HG03108 (cell line): Measurements from ENCODE around the gene CGB2.
A peak's percentile ranks its signal among the peaks of the same experiment; 100 is the strongest.
"Not testable (repeated sequence)": the region's sequence is repeated elsewhere in the genome, so short reads cannot be mapped to it uniquely, and the experiment has no call there.

Experiments used
- ATAC-seq: cut with Tn5 transposase; IDR thresholded peaks from one replicate; pipeline ENCODE4 v1.9.1; 2021; ENCODE audit warnings: moderate library complexity; ENCODE audit not compliant: unreplicated experiment

CGB2 gene

DNA sequence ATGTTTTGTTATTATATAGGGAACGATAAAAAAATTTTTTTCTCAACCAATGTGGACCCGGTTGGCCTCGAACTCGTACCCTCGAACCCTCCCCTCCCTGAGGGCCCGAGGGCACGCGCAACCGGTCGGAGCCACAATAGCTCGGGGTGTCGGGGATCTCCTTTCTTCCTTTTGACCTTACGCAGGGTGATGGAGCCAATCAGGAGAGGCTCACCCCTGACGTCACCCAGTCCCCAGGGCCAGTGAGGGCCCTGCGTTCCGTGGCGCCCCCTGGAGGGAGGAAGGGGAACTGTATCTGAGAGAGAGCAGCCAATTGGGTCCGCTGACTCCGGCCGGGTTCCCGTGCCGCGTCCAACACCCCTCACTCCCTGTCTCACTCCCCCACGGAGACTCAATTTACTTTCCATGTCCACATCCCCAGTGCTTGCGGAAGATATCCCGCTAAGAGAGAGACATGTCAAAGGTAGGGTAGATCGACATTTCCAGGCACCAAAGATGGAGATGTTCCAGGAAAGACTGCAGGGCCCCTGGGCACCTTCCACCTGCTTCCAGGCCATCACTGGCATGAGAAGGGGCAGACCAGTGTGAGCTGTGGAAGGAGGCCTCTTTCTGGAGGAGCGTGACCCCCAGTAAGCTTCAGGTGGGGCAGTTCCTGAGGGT lies at the start of gene CGB2:
TSS of gene CGB2 (plus strand) at position 249 of the 660 bp plus-strand sequence. CDS start at position 455, 206 bp downstream.
- not testable (repeated sequence) for ATAC-seq

DNA sequence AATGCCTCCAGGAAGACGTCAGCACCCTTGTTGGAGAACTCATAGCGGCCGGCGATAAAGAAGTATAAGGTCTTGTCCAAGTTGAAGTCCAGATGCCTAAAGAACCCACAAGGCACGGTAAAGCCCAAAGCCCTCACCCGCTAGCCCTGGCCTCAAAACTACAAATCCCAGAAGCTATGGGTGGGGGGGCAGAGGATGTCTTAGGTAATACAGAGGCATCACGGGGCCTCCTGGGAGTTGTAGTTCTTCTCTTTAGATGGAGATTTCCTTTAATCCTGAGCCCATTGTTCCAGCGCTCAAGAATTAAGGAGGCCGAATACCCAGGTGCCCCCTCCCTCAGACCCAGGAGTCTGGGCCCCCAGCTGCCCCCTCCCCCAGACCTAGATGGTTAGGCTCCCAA lies 49.4 kb upstream of the CGB2 start:
- ATAC-seq, result no peak

DNA sequence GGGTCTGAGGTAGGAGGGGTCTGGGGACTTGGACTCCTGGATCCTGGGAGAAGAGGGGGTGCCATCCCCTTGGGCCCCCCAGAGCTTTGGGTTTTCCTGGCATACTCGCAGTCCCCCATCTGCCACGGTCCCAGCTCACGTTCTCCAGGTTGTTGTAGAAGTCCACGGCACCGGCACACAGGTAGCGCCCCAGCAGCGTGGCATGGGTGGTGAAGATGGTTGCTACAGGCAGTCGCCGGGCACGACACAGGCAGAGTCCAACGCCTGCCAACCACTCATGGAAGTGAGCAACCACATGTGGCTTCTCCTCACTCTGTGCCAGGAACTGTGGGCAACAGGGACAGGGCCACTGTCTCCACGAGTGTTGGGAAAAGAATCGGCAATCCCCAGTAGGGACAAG lies 46.0 kb upstream of the CGB2 start:
- no peak for ATAC-seq

DNA sequence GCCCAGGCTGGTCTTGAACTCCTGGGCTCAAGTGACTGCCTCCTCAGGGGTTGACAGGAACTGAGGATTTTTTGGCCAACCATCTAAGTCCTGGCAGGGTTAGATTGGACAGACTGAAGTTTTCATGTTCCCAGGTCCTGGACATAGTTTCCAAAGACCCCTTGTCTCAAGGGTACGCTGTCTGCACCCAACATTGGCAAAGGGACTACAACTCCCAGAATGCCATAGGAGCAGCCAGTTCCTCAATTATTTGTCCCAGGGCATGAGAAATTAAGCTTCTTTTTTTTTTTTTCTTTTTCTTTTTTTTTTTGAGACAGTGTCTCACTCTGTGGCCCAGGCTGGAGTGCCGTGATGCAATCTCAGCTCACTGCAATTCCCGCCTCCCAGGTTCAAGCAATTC lies 45.5 kb upstream of the CGB2 start:
- no peak for ATAC-seq

DNA sequence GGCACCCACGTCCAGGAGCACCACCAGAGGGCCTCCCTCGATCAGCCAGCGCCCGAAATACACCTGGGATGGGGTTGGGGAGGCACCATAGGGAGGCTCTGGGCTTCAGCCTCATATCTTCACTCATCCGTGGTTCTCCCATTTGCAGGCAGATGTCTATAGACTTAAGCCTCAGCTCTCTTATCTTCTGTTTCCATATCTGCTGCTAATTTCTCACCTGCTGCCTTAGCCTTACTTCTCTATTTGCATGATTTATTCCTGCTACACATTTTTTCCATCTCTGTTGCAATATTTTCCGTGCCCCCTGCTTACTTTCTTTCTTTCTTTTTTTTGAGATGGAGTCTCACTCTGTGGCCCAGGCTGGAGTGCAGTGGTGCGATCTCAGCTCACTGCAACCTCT lies 44.4 kb upstream of the CGB2 start:
- no peak for ATAC-seq

DNA sequence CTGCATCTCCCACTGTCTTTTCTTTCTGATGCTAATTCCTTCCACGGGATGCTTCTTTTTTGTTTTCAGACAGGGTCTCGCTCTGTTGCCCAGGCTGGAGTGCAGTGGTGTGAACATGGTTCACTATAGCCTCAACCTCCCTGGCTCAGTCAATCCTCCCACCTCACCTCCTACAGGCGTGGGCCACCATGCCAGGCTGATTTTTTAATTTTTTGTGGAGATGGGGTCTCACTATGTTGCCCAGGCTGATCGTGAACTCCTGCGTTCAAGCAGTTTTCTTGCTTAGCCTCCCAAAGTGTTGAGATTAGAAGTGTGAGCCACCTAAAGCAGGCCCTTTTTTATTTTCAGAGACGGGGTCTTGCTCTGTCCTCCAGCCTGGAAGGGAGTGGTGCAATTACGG lies 43.4 kb upstream of the CGB2 start:
- no peak for ATAC-seq

DNA sequence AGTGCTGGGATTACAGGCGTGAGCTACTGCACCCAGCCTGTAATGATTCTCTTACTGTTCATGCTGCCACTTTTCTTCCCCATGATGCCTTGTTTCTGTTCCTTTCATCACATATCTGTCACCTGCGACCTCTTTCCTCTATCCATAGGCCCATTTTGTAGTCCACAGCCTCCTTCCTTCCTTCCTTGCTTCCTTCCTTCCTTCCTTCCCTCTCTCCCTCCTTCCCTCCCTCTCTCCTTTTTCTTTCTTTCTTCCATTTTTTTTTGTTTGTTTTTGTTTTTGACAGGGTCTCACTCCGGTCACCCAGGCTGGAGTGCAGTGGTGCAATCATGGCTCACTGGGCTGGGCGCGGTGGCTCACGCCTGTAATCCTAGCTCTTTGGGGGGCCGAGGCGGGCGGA lies 42.8 kb upstream of the CGB2 start:
- ATAC-seq, result no peak

DNA sequence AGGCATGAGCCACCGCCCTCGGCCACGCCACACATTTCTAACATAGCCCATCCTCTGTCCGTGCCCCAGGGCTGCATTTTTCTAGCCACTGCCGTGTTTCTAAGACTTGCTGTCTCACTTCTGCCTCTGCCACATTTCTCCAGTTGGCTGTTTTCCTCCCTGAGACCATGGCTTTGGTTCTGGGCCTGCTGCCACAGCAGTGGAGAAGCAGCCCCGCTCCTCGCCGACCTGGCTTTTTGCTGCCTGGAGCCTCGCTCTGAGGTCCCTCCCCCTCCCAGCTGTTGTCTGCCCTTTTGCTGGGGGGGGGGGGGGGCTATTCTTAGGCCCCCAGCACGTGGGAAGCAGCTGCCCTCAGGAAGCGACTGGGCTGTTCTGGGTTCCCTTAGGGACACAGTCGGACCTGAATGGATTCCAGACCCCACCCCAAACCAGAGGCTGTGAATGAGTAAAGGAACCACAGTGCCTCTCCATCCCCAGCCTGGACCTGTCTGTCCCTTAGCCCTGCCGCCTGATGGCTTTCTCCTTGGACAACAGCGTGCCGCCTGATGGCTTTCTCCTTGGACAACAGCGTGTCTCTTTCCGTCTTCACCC lies 41.9 kb upstream of the CGB2 start:
- ATAC-seq, result no peak

DNA sequence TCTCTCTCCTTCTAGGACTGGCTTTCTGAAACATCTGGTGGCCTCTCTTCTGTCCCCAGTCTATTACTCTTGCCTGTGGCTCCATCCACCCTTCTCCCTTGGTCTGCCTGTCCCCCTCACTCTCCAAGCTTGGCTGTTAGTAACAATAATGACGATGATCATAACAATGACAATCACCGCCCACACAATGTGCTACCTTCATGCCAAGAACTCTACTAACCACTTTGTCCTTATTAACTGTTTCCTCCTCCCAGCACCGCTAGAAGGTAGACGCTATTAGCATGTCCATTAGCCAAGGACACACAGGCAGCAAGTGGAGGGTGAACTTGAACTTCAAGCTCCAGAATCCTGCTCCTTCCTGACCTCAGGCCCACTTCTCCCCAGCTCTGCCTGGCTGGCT lies 41.3 kb upstream of the CGB2 start:
- no peak for ATAC-seq

DNA sequence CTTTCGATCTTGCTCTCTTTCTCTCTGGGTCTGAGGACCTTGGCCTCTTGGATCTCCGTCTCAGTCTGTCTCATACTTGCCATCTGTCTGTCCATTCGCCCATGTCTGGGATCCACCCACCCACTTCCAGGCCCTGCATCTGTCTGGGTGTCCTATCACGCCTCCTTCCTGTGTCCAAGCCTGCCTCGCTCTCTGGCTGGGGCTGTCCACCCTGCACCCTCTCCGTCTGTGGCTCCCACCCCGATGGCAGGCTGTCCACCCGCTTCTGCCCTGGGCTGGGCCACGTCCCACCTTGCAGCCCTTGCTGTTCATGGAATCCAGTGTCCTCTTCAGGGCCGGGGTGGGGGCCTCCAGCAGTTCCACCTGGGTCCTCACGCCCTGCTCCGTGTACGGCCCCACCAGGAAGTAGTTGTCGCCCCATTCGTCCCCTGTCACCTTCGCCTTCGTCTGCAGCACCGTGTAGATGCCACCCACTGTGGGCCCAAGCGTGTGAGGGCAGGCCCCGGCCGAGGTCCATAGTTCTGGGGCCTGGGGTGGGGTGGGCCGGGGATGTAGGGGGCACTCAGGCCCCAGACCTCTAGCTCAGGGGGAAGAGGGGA lies 40.6 kb upstream of the CGB2 start:
- ATAC-seq, result no peak

DNA sequence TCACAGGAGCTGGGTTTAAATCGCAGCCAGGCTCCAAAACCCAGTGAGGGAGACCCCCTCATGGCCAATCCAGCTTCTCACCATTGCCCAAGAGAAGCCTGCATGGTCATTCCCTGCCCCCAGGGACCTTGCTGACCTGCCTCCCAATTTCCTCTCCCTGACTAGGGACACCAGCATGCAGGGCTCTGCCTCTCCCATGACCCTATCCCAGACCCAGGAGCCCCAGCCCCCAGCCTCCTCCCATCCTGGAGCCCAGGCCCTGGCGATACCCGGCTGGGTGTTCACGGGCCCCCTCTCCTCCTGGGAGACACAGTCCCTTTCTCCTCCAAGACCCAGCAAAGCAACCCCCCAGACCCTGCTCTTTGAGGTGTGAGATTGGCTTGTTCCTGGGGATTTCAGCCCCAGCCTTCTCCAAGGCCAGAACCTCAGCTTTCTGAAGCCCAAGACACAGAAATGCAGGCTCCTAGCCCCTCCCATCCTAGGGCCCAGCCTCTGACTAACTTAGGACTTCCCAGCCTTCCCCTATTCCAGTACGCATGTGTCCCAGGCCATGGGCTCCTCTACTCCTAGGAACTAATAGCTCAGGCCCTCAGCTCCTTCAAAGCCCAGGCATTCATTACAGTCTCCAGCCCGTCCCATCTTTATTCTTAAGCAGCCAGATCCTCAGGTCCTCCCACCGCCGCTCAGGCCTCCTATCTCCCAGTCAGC lies 39.7 kb upstream of the CGB2 start:
- no peak for ATAC-seq

DNA sequence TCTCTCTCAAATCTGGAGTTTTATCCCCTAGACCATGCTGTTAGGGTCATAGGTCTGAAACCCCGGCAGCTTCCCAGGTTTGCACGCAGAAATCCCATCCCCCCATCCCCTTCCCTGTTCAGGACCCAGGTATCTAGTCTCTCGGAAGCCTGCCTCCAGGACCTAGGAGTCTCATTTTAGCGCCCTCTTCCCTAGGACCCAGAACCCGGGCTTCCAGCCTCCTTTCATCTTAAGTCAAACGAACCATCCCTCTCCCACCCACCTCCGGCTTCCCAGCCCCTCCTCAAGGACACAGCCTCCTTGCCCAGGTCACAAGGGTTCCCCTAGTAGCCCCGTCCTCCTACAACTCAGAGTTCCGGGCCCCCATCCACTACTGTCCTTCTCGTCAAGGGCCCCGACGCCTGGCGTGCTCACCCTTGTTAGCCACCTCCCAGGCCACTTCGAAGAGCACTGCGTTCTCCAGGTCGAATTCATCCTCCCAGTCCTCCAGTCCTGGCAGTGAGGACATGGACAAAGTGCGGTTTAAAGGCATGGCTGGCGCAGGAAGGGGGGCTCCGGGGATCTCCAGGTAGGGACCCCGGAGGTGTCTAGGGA lies 39.0 kb upstream of the CGB2 start:
- ATAC-seq, result no peak

DNA sequence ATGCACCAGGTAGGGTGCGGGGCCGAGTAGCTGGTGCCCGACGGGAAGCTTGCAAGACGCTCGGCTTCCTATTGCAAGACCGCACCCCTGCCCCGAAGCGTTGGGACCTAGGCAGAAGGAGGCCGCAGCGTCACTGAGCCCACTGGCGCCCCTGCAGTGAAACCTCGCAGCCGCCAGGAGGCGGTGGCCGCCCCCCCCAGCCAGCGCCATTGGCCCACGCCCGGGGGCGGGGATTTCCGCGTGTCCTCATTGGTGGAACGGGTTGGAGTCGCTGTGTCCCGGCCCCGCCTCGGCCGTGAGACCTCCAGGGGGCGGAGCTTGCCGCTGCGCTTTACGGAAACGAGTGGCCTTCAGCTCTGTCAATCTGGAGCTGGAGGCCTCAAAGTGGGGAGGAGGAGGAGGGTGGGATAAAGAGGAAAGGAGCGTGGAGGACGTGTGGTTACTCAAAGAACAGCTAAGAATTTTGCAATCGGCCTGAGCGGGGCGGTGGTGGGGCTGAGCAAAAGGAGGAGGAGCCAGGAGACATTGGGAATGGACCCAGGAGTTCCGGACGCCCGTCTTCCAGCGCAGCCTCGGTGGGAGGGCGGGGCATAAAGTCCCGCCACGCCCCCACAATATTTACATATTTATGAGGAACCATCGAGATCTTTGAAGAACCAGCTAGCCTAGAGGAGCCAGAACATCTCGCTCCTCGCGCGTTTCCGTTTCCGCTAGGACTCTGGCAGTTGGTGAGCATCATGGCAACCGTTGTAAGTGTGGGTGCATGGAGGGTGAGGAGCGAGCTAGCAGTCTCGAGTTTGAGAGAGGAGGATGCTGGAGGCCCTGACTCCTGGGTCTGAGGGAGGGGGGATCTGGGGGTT lies 38.3 kb upstream of the CGB2 start, which contains the start of the genes GYS1 and RUVBL2:
TSS of gene GYS1 (minus strand) at position 135 of the 860 bp plus-strand sequence. CDS start 197 bp downstream, outside the sequence.
TSS of gene RUVBL2 (plus strand) at position 713 of the 860 bp plus-strand sequence. CDS start at position 738, 25 bp downstream.
- peak; percentile 81 for ATAC-seq

DNA sequence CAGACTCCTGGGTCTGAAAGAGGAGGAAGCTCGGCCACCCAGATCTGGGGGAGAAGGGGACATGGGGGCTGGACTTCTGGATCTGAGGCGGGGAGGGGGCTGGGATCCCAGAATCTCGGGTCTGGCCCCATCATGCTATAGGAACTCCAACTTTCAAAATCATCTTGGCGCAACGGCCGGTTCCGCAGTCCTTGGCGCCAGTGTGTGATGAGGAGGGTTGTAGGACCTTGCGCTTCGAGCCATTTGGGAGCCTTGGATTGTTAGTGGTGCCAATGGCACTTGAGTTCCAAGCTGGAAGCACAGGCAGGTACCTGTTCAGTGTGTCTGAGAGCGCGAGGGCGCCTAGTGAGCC lies 37.7 kb upstream of the CGB2 start:
- ATAC-seq, result no peak

DNA sequence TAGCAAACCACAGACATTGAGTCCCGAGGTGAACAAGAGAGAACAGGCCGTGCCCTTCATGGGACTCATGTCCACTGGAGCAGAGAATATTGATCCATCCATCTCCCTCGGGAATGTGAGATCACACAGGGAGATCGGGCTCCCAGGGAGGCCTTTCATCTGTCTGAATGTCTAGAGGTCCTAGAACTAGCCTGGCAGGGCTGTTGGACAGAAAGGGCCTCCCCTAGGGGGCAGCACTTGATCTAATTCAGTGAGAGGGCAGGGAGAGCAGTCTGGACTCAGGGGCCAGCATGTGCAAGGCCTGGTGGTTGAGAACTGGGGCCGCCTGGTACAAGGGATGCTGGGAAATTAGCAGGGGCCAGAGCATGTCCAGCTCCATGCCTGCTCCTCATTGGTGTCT lies 33.7 kb upstream of the CGB2 start:
- no peak for ATAC-seq

DNA sequence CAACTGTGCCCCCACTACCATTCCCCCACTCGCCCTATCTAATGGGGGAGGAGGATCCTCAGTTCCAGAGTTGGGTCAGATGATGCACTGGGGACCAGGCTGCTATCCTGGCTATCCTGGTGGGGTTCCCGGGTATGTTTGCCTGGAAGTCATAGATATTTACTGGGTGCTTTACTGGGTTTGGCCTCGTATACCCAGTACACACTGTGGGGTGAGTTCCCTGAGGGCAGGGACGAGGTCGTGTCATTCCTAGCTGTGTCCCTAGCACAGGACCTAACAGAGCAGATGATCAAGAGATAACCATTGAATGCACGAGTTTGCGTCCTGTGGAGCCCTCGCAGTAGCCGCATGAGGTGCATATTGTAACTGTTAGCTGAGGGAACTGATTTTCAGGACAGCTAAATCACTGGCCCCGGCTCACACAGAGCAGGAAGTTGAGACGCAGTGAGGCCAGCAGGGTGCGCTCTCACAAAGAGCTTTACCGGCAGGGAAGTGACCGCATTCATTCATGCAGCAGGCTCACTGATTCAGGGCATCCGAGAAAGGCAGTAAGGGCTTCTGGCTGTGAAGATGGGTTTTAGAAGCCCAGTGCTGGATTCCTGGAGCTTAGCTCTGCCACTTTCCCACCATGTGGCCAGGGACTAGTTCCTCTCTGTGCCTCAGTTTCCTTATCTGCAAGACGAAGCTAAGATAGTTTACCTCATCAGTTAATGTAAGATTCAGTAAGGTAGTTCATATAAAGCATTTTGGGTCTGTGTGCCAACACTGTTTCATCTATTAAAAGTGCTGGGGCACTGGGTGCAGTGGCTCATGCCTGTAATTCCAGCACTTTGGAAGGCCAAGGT lies 32.0 kb upstream of the CGB2 start:
- no peak for ATAC-seq

DNA sequence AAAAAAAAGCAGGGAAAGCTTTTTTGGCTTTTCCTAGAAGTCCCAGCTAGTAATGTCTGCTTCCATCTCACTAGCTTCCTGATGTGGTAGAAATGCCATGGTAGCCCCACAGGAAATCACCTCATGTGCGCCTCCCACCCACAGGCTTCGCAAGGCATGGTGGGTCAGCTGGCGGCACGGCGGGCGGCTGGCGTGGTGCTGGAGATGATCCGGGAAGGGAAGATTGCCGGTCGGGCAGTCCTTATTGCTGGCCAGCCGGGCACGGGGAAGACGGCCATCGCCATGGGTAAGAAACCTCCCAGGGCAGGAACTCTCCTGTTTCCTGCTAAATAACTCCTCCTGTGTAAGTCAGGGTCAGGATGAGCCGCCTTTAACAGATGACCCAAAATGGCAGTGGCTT lies 27.6 kb upstream of the CGB2 start:
- no peak for ATAC-seq

DNA sequence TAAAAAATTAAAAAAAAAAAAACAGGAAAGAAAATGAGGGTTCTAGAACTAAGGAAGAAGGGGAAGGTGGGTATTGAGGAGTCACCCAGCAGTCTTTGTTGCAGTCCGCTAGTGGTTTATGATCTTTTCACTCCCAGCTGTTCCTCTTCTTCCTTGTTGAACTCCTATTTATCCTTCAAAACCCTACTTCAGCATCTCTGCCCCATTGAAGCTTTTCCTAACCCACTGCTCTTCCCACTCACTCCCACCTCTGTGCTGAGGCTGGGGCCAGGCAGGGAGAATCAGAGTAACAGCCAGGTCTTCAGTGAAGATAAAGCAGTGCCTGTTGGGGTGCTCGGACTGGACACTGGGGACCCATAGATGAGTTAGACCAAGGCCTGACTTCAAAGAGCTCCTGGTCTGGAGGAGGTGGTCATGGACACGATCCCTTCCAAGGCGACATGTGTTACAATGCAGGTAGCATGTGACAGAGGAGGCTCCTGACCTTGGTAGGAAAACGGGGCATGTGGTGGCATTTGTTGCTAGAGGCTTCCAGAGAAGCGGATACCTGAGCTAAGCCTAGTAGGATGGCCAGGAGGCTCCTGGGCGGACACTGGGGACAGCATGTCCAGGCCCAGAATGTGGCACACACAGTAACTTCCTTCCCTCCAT lies 26.6 kb upstream of the CGB2 start:
- ATAC-seq, result no peak

DNA sequence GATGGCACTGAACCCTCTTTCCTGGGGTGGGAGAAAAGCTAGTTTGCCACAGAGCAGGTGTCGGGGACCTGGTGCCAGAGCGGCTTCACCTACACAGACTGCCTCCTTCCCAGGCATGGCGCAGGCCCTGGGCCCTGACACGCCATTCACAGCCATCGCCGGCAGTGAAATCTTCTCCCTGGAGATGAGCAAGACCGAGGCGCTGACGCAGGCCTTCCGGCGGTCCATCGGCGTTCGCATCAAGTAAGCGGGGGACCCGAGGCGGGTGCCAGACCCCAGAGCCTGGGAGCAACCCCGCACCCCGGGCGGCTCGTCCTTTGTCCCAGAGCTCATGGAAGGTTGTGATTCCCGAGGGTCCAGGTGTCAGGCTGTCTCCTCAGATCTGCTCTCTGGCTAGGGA lies 24.8 kb upstream of the CGB2 start:
- no peak for ATAC-seq
